ENCODE results near the gene TMUB1. TPM values are rescaled to one million over a fixed set of nuclear protein-coding genes. Genes with fewer than 3 reads are reported as not detected.

Gene TMUB1
- total RNA-seq, 1 experiment from 2014 or later: 45.4 TPM

DNA sequence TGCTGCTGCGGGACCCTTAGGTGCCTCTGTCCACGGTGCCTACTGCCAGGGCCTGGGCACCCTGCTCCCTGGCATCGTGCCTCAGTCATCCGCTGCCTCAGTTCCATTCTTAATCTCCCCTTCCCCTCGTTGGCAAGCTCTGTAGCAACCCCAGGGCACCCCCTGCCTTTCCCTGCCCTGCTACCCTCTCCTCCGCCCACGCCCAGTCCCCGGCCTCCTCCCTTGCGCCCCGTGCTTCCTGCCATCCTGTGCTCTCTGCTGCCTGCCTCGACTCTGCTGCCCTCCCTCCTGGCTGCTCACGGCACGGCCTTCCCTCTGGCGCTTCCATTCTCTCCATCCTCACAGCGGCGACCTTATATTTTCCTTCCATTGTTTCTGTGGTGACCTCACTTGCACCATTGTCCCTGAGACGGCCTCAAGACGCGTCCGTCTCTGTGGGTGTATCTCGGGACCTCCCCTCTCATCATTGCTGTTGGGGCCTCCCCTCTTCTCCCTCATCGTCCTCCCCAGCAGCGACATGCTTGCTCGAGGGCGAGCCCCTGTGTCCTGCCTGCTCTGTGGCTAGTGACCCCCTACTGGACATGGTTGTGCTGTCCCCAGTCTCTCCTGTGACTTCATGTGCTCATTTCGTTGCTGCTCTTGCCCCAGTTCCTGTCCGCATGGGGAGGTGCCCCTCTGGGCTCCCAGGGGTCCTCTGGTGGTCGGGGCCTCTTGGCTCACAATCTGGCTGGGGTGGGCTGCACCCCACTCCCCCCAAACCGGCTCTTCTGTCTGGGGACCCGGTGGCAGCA is 38.3 kb upstream of the TMUB1 start:
- Histone ChIP-seq H3K23me2 (ENCODE audit: insufficient read length, low read depth, low read length, poor library complexity, severe bottlenecking) (peaks cover 7% of the 10 kb centered on the region), H3K23ac (ENCODE audit: insufficient read length, low read depth, low read length) (no peak overlapping the region), H2BK20ac (ENCODE audit: low read depth, low read length, poor library complexity, severe bottlenecking) (no peak overlapping the region), H3K18ac (ENCODE audit: insufficient read length, low read depth, low read length) (no peak overlapping the region), H3K27me3 (ENCODE audit: insufficient read depth, low read length) (no peaks in the 10 kb centered on the region), H2BK15ac (ENCODE audit: low read depth, low read length) (no peak overlapping the region), H2BK5ac (ENCODE audit: insufficient read length, low read length) (no peak overlapping the region), H3K9ac (ENCODE audit: extremely low read depth, insufficient read length, low read length) (no peak overlapping the region), H4K20me1 (ENCODE audit: control insufficient read depth, insufficient read depth, insufficient read length) (no peaks in the 10 kb centered on the region), H3K27ac (ENCODE audit: insufficient read length, low read depth, low read length) (no peak overlapping the region), H3K14ac (ENCODE audit: insufficient read depth, low read length) (no peak overlapping the region), H3K79me2 (ENCODE audit: insufficient read depth, low read length) (no peaks in the 10 kb centered on the region; the same call in 1 of the 2 replicates), H3K56ac (ENCODE audit: insufficient read length, low read depth, low read length) (no peak overlapping the region), H4K5ac (ENCODE audit: insufficient read length, low read depth, low read length) (no peak overlapping the region), H3K4me1 (ENCODE audit: insufficient read depth, low read length) (peaks cover 3% of the 10 kb centered on the region; the same call in 1 of the 2 replicates), H3T11ph (ENCODE audit: low read length) (no peak overlapping the region), H2BK12ac (ENCODE audit: insufficient read length, low read depth, low read length) (no peak overlapping the region), H4K8ac (replicated peaks; ENCODE audit: insufficient read length, low read depth, low read length) (no peak overlapping the region), H3K4me2 (ENCODE audit: insufficient read depth, insufficient read length, low read length) (no peak overlapping the region), H4K91ac (ENCODE audit: insufficient read length, low read depth, low read length) (no peak overlapping the region), H3K9me3 (ENCODE audit: control insufficient read depth, low read depth, low read length) (no peaks in the 10 kb centered on the region), H2BK120ac (ENCODE audit: low read depth, low read length, poor library complexity, severe bottlenecking) (no peak overlapping the region), H2AK5ac (ENCODE audit: insufficient read length, low read length) (no peak overlapping the region), H3K4ac (ENCODE audit: low read depth, low read length) (no peak overlapping the region), H3K79me1 (ENCODE audit: insufficient read depth, low read depth, low read length, poor library complexity, severe bottlenecking) (no peaks in the 10 kb centered on the region), H2AFZ (ENCODE audit: low read length) (no peak overlapping the region)
- Mint-ChIP-seq H3K27ac (no peak overlapping the region), H3K4me1 (peaks cover 19 to 20% of the 10 kb centered on the region in 2 experiments), H3K4me3 (no peak overlapping the region; a peak in 1 of 5 replicates), H3K36me3 (ENCODE audit: insufficient read depth in 1 of 3, low read depth in 3 of 3) (peaks cover 33 to 60% (median 51%) of the 10 kb centered on the region in 3 experiments), H3K27me3 (ENCODE audit: low read depth) (peaks cover 13% of the 10 kb centered on the region), H3K9me3 (no peaks in the 10 kb centered on the region)
- WGBS (ENCODE audit: extremely low coverage, insufficient read length, low lambda C conversion rate): no CpG with 5 or more reads among the region's 30 CpGs
- no peak for DNase-seq
- TF ChIP-seq, protein P1, sequence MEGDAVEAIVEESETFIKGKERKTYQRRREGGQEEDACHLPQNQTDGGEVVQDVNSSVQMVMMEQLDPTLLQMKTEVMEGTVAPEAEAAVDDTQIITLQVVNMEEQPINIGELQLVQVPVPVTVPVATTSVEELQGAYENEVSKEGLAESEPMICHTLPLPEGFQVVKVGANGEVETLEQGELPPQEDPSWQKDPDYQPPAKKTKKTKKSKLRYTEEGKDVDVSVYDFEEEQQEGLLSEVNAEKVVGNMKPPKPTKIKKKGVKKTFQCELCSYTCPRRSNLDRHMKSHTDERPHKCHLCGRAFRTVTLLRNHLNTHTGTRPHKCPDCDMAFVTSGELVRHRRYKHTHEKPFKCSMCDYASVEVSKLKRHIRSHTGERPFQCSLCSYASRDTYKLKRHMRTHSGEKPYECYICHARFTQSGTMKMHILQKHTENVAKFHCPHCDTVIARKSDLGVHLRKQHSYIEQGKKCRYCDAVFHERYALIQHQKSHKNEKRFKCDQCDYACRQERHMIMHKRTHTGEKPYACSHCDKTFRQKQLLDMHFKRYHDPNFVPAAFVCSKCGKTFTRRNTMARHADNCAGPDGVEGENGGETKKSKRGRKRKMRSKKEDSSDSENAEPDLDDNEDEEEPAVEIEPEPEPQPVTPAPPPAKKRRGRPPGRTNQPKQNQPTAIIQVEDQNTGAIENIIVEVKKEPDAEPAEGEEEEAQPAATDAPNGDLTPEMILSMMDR (conservative IDR thresholded peaks at IDR 0.05): no peak

All from H9 (cell line).